Measurements from ENCODE around the gene GKN2. TPM values are rescaled to one million over a fixed set of nuclear protein-coding genes. Genes with fewer than 3 reads are reported as not detected.

GKN2 gene
- total RNA-seq, 1 experiment from 2014 or later: not detected

GRCh38 chr2:68937346-68938055, 15.2 kb downstream of the GKN2 start:
- Histone ChIP-seq H3K14ac (ENCODE audit: insufficient read depth, low read length) (no peak overlapping the region), H2BK15ac (ENCODE audit: low read depth, low read length) (no peak overlapping the region)

More at GRCh38 chr2:68937346-68938055, 15.2 kb downstream of the GKN2 start:
- H4K8ac ChIP-seq (replicated peaks; ENCODE audit: insufficient read length, low read depth, low read length): no peak overlapping the region
- H4K5ac ChIP-seq (ENCODE audit: insufficient read length, low read depth, low read length): no peak overlapping the region
- Mint-ChIP-seq H3K9me3 (peaks cover 3 to 7% of the 10 kb centered on the region in 2 experiments; a peak in 2 of 5 replicates), H3K36me3 (ENCODE audit: insufficient read depth in 1 of 3, low read depth in 3 of 3) (no peaks in the 10 kb centered on the region), H3K4me3 (no peak overlapping the region), H3K27me3 (ENCODE audit: low read depth) (peaks cover 7% of the 10 kb centered on the region), H3K27ac (peak overlapping the region in 1 of 3 experiments; percentile 29; a peak in 1 of 7 replicates), H3K4me1 (no peaks in the 10 kb centered on the region)
- no peak overlapping the region for H3K18ac ChIP-seq (ENCODE audit: insufficient read length, low read depth, low read length)
- no peak overlapping the region for H2BK5ac ChIP-seq (ENCODE audit: insufficient read length, low read length)
- H4K20me1 ChIP-seq (ENCODE audit: control insufficient read depth, insufficient read depth, insufficient read length): no peaks in the 10 kb centered on the region
- H4K91ac ChIP-seq (ENCODE audit: insufficient read length, low read depth, low read length): no peak overlapping the region
- no peak overlapping the region for H3K56ac ChIP-seq (ENCODE audit: insufficient read length, low read depth, low read length)
- no peak overlapping the region for H3K4me2 ChIP-seq (ENCODE audit: insufficient read depth, insufficient read length, low read length)
- no peak overlapping the region for H3T11ph ChIP-seq (ENCODE audit: low read length)
- no peak overlapping the region for H2BK120ac ChIP-seq (ENCODE audit: low read depth, low read length, poor library complexity, severe bottlenecking)
- H3K79me1 ChIP-seq (ENCODE audit: insufficient read depth, low read depth, low read length, poor library complexity, severe bottlenecking): no peaks in the 10 kb centered on the region
- no peak for DNase-seq
- H3K4ac ChIP-seq (ENCODE audit: low read depth, low read length): no peak overlapping the region
- no peak overlapping the region for H3K9ac ChIP-seq (ENCODE audit: extremely low read depth, insufficient read length, low read length)
- H3K23me2 ChIP-seq (ENCODE audit: insufficient read length, low read depth, low read length, poor library complexity, severe bottlenecking): no peaks in the 10 kb centered on the region
- no peak overlapping the region for H2BK20ac ChIP-seq (ENCODE audit: low read depth, low read length, poor library complexity, severe bottlenecking)
- no peaks in the 10 kb centered on the region for H3K4me1 ChIP-seq (ENCODE audit: insufficient read depth, low read length)
- H2AFZ ChIP-seq (ENCODE audit: low read length): no peak overlapping the region
- no CpG with 5 or more reads among the region's 5 CpGs for WGBS (ENCODE audit: extremely low coverage, insufficient read length, low lambda C conversion rate)
- no peaks in the 10 kb centered on the region for H3K79me2 ChIP-seq (ENCODE audit: insufficient read depth, low read length)
- no peak overlapping the region for H3K23ac ChIP-seq (ENCODE audit: insufficient read length, low read depth, low read length)
- H3K9me3 ChIP-seq (ENCODE audit: control insufficient read depth, low read depth, low read length): no peaks in the 10 kb centered on the region
- no peak overlapping the region for H2BK12ac ChIP-seq (ENCODE audit: insufficient read length, low read depth, low read length)
- no peaks in the 10 kb centered on the region for H3K27me3 ChIP-seq (ENCODE audit: insufficient read depth, low read length)
- no peak overlapping the region for H2AK5ac ChIP-seq (ENCODE audit: insufficient read length, low read length)
- TF ChIP-seq CTCF (conservative IDR thresholded peaks at IDR 0.05): no peak
- no peak overlapping the region for H3K27ac ChIP-seq (ENCODE audit: insufficient read length, low read depth, low read length)

Data from H9 (cell line).